ENCODE measurements around the gene RNF2. TPM values are rescaled to one million over a fixed set of nuclear protein-coding genes. Genes with fewer than 3 reads are reported as not detected.

Gene RNF2
- total RNA-seq (2022; extraction: Qiagen RNA extraction; ENCODE audit: low read depth), result 18.6 to 26.5 TPM (median 19.6 TPM) in 5 replicates

GRCh38 chr1:185044981-185045813 lies at the start of gene RNF2:
Gene RNF2, plus strand, starts transcription at chr1:185045558. Its CDS starts 41,996 bp downstream, at chr1:185087554.

Other genes starting within 250 kb of the RNF2 start
- 0.87 to 1.2 TPM (median 0.92 TPM) in 5 replicates for gene NIBAN1, start 71.0 kb upstream of the RNF2 start, total RNA-seq (2022; extraction: Qiagen RNA extraction; ENCODE audit: low read depth)
- gene TRMT1L, start 111.4 kb downstream of the RNF2 start, total RNA-seq (2022; extraction: Qiagen RNA extraction; ENCODE audit: low read depth), result 8.6 to 18.2 TPM (median 13.1 TPM) in 5 replicates
- 0.61 to 1.9 TPM (median 1.2 TPM) in 5 replicates for gene SWT1, start 111.6 kb downstream of the RNF2 start, total RNA-seq (2022; extraction: Qiagen RNA extraction; ENCODE audit: low read depth)

All from A549 treated with RU486 at 1 μM for 4 hours (cell line).